ENCODE measurements around the gene ITPR1. TPM values are rescaled to one million over a fixed set of nuclear protein-coding genes. Genes with fewer than 3 reads are reported as not detected.
A peak's percentile ranks its signal among the peaks of the same experiment; 100 is the strongest.

The ITPR1 gene
- total and polyA plus RNA-seq, 2 of the 4 experiments (the other 2 are of a cell fraction): 1.8 to 5.7 TPM

- BruUV-seq (replicated peaks): no TSS peak
- H4K20me1 ChIP-seq (ENCODE audit: insufficient read depth, low read length): no peaks in the 10 kb centered on the region
- TF ChIP-seq, protein P1, sequence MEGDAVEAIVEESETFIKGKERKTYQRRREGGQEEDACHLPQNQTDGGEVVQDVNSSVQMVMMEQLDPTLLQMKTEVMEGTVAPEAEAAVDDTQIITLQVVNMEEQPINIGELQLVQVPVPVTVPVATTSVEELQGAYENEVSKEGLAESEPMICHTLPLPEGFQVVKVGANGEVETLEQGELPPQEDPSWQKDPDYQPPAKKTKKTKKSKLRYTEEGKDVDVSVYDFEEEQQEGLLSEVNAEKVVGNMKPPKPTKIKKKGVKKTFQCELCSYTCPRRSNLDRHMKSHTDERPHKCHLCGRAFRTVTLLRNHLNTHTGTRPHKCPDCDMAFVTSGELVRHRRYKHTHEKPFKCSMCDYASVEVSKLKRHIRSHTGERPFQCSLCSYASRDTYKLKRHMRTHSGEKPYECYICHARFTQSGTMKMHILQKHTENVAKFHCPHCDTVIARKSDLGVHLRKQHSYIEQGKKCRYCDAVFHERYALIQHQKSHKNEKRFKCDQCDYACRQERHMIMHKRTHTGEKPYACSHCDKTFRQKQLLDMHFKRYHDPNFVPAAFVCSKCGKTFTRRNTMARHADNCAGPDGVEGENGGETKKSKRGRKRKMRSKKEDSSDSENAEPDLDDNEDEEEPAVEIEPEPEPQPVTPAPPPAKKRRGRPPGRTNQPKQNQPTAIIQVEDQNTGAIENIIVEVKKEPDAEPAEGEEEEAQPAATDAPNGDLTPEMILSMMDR (conservative IDR thresholded peaks at IDR 0.05; ENCODE audit: low read depth, low read length): no peak
- TF ChIP-seq POLR2A (IDR thresholded peaks at IDR 0.05; ENCODE audit: low read depth, low read length) (no peak), RCOR1 (IDR thresholded peaks at IDR 0.05; ENCODE audit: insufficient replicate concordance, low read length) (no peak)
- no peak overlapping the region for H4K91ac ChIP-seq (ENCODE audit: insufficient read depth, low read depth, low read length)
- H3K27ac ChIP-seq (ENCODE audit: insufficient read depth, low read length): no peak overlapping the region
- no peak overlapping the region for H2AK5ac ChIP-seq (ENCODE audit: low read depth, low read length)
- H3K9ac ChIP-seq (ENCODE audit: low read depth, low read length): no peak overlapping the region
- no peak overlapping the region for H3K4me3 ChIP-seq (ENCODE audit: insufficient read depth, low read depth, low read length)
- no peak overlapping the region for H3K23ac ChIP-seq (ENCODE audit: low read depth, low read length)
- H3K4me1 ChIP-seq (ENCODE audit: control insufficient read depth, insufficient read depth, low read length): no peaks in the 10 kb centered on the region
- no peak overlapping the region for H4K8ac ChIP-seq (ENCODE audit: low read depth in 2 of 2, low read length in 2 of 2)
- H2BK15ac ChIP-seq (ENCODE audit: low read depth, low read length): no peak overlapping the region
- H2BK20ac ChIP-seq (ENCODE audit: low read depth, low read length): no peak overlapping the region
- no peaks in the 10 kb centered on the region for H3K79me1 ChIP-seq (ENCODE audit: low read depth in 1 of 2, low read length in 2 of 2)
- H3K9me1 ChIP-seq (ENCODE audit: insufficient read depth, low read length): no peaks in the 10 kb centered on the region
- H2AFZ ChIP-seq (replicated peaks; ENCODE audit: low read length, poor library complexity): no peak overlapping the region
- no peak overlapping the region for H3K4me2 ChIP-seq (ENCODE audit: low read depth, low read length)
- H3K18ac ChIP-seq (ENCODE audit: low read depth, low read length): no peak overlapping the region
- H3K56ac ChIP-seq (ENCODE audit: extremely low read depth, insufficient read depth, low read length): no peak overlapping the region
- no peak overlapping the region for H2BK120ac ChIP-seq (ENCODE audit: low read depth, low read length)
- no peak for ATAC-seq (ENCODE audit: low read depth)
- 86% methylated on average over 4 of the region's 9 CpGs; no CpG with 5 or more reads in 1 of the 2 experiments for WGBS, 2 experiments (ENCODE audit: extremely low coverage in 2 of 2, insufficient read length in 1 of 2)
- no peaks in the 10 kb centered on the region for H3K36me3 ChIP-seq (ENCODE audit: control insufficient read depth, insufficient read depth, low read length)
- intact Hi-C loops (cut with micrococcal nuclease): no loop called here
- no peak overlapping the region for H3K4ac ChIP-seq (ENCODE audit: low read depth, low read length)
- dilution Hi-C loops (cut with HindIII; ENCODE audit: low sequenced_read_pairs, unreplicated experiment): no loop called here
- H3K27me3 ChIP-seq (ENCODE audit: control insufficient read depth, insufficient read depth, low read length): no peaks in the 10 kb centered on the region
- in situ Hi-C loops (cut with MboI; ENCODE audit: low sequenced_read_pairs): no loop called here
- H2BK5ac ChIP-seq (ENCODE audit: low read depth, low read length, poor library complexity, severe bottlenecking): no peak overlapping the region
- peak overlapping the region; percentile 38 for H2AK9ac ChIP-seq (replicated peaks; ENCODE audit: low read depth, low read length, poor library complexity)
- no peak overlapping the region for H3K14ac ChIP-seq (replicated peaks; ENCODE audit: low read depth, low read length)
- H4K5ac ChIP-seq (ENCODE audit: low read depth, low read length): no peak overlapping the region
- DNase-seq: no peak
- no peaks in the 10 kb centered on the region for H3K9me3 ChIP-seq (ENCODE audit: control insufficient read depth, insufficient read depth, low read length)
- POLR2A ChIA-PET (ENCODE audit: unreplicated experiment): no interaction called here
- CTCF ChIA-PET: no interaction called here
Observed at GRCh38 chr3:4643904-4644547, 150.9 kb downstream of the ITPR1 start.
